ENCODE measurements around the gene DIP2A.
"Not testable (repeated sequence)": the region's sequence is repeated elsewhere in the genome, so short reads cannot be mapped to it uniquely, and the experiment has no call there.

The DIP2A gene

GRCh38 chr21:46559291-46559983 lies 100.7 kb downstream of the DIP2A start:
- no peak for DNase-seq

- DNase-seq, result no peak
Observed at GRCh38 chr21:46560568-46561444, 102.1 kb downstream of the DIP2A start.

GRCh38 chr21:46561445-46562090 lies 102.9 kb downstream of the DIP2A start:
- DNase-seq, result no peak

- DNase-seq, result no peak
Observed at GRCh38 chr21:46562472-46562871, 103.8 kb downstream of the DIP2A start.

- no peak for DNase-seq
Observed at GRCh38 chr21:46562964-46563607, 104.4 kb downstream of the DIP2A start.

GRCh38 chr21:46564391-46564790 lies 105.7 kb downstream of the DIP2A start:
- DNase-seq, result no peak

- DNase-seq, result no peak
Observed at GRCh38 chr21:46567348-46567747, 108.7 kb downstream of the DIP2A start.

- no peak for DNase-seq
Observed at GRCh38 chr21:46568562-46568961, 109.9 kb downstream of the DIP2A start.

- no peak for DNase-seq
Observed at GRCh38 chr21:46569081-46569480, 110.4 kb downstream of the DIP2A start.

GRCh38 chr21:46570119-46570518 lies 111.4 kb downstream of the DIP2A start:
- no peak for DNase-seq

- DNase-seq, result no peak
Observed at GRCh38 chr21:46570631-46571030, 111.9 kb downstream of the DIP2A start.

- DNase-seq, result no peak
Observed at GRCh38 chr21:46572850-46573249, 114.2 kb downstream of the DIP2A start.

GRCh38 chr21:46577786-46578185 lies 119.1 kb downstream of the DIP2A start:
- not testable (repeated sequence) for DNase-seq

GRCh38 chr21:46579394-46579793 lies 120.7 kb downstream of the DIP2A start:
- not testable (repeated sequence) for DNase-seq

GRCh38 chr21:46581780-46582307 lies 123.2 kb downstream of the DIP2A start:
- DNase-seq, result no peak

GRCh38 chr21:46585191-46585953 lies 126.7 kb downstream of the DIP2A start:
- no peak for DNase-seq

GRCh38 chr21:46594276-46594675 lies 135.6 kb downstream of the DIP2A start:
- no peak for DNase-seq

- DNase-seq, result no peak
Observed at GRCh38 chr21:46596201-46596600, 137.5 kb downstream of the DIP2A start.

- DNase-seq, result no peak
Observed at GRCh38 chr21:46597031-46597430, 138.3 kb downstream of the DIP2A start.

- DNase-seq, result no peak
Observed at GRCh38 chr21:46597896-46598343, 139.2 kb downstream of the DIP2A start.

- DNase-seq, result no peak
Observed at GRCh38 chr21:46598581-46599572, 140.2 kb downstream of the DIP2A start.

Measured in NCI-H510A treated with DMSO at 0.1 percent for 48 hours (cell line).